Colon (tissue), 2 donors: ENCODE data around the gene EXD3.

Experiments
- FAIRE-seq: peaks from 2 replicates; lab custom pipeline; 2012; peaks lifted over from hg19 to GRCh38; lab: Jason Lieb, UNC
- donor health status: control.
- donor health status: control.

The EXD3 gene

DNA sequence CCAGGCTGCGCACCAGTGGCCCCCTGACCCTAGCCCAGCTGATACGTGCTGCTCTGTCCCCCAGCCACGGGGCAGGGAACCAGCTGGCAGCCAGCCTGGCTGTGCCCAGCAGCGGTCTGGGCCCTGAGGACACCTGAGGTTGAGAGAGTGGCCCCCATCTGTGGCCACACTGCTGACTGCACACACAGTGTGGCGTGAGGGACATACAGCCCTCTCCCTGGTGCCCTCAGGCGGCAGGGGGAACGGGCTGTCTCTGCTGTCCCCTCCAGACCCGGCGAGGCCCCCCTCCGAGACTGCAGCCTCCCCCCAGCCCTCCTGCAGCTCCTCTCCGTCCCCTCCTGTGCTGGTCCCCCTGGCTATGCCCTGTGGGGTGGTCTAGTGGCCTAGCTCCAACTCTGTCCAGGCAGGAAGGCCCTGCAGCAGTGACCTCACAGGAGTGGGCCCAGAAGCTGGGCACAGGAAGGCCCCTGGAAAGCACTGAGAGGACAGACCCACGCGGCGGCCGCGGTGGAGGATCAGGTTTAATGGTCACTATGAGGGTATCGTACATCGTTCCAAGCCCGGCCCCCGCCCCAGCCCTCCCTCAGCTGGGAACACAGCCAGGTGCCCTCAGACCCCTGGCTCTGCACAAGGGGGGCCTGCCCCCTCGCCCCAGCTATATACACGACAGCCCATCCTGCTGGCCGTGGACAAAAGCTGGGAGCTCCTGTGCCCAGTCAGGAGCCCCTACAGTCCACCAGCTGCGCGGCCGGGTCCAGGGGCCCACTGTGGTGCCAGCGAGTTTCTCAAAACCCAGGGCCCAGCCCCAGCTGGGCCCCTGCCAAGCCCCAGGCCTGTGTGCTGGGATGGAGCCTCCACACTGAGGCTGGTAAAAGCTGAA, 25.0 kb upstream of the EXD3 start:
- FAIRE-seq, result no peak

DNA sequence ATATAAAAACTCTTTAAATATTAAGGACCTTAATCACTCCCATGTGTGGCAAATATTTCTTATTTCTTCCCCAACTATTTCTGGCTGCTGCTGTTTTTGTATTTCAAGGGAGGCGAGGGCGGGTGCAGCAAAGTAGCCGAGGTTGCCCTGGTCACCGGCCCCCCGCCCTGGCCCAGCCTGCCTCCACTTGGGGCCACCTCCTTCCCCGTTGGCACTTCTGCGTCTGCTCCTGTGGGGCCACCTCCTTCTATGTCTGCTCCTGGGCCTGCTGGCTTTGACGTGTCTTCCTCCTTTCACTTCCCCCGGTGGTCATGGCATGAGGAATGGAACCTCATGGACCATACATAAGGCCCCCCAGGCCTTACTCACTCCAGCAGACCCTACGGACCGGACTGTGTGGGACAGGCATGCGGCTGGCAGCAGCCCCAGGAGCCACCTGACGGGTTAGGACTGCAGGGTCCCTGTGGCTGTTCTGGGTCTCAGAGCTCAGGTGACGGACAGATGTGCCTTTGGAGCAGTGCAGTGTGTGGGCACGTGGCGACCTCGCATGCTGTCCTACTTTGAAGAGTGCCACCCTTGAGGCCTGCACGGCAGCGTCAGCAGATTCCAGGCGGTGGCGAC, 24.0 kb upstream of the EXD3 start:
- no peak for FAIRE-seq

DNA sequence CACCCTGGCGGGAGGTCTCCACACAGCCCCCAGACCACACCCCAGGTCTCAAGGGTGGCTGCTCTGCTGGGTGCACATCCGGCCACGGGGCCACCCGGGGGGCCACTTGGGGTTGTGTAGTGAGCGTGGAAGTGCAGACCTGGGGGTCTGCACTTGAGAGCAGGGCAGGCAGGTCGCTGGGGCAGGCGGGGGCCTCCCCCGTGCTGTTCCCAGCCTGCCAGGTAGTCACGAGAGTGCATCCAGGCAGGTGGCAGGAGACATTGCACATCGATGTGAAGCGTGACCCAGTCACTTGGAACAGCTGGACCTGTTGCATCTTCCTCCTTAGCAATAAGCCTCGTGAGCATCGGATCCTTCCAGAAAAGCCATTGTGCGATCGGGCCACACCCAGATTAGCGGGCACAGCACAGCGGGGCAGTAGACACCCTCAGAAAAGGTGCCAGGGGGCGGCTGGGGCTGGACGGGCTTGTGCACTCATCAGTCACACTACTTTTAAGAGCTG, 23.0 kb upstream of the EXD3 start:
- FAIRE-seq, result no peak

DNA sequence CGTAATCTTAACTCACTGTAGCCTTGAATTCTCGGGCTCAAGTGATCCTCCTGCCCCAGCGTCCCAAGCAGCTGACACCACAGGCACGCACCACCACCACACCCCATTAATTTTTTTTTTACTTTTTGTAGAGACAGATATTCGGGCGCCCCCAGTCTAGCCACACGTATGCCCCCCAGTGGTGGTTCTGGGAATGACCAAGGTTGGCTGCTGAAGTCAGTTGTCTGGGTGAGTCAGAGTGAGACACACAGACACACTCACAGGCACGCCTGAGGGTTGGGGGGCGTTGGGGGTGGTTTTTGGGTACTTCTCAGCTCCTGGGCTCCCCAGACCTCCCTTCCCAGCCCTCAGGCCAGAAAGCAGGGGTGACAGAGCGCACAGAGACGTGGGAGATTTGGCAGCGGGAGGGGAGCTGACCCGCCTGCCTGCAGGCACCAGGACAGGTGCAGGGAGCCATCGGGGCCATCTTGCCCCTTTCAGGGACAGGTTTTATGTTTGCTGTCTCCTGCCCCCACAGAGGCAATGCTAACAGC, 22.4 kb upstream of the EXD3 start:
- no peak for FAIRE-seq

DNA sequence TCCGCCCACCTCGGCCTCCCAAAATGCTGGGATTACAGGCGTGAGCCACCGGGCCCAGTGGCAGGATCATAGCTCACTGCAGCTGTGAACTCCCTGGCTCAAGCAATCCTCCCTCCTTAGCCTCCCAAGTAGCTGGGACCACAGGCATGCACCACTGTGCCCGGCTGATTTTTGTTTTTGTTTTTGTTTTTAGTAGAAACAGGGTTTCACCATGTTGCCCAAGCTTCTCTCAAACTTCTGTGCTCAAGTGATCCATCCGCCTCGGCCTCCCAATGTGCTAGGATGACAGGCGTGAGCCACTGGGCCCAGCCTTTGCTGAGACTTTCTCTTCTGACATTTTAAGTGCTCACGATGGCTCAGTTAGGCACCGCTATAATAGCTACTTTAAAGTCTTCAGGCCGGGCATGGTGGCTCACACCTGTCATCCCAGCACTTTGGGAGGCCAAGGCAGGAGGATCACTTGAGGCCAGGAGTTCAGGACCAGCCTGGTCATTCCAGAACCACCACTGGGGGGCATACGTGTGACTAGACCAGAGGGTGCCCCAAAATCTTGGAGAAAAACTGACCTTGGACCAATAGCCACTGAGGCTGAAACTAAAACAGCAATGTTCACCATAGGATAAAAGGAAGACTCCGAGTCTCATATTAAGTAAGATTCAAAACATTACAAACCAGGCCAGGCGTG, 21.3 kb upstream of the EXD3 start:
- FAIRE-seq, result no peak

DNA sequence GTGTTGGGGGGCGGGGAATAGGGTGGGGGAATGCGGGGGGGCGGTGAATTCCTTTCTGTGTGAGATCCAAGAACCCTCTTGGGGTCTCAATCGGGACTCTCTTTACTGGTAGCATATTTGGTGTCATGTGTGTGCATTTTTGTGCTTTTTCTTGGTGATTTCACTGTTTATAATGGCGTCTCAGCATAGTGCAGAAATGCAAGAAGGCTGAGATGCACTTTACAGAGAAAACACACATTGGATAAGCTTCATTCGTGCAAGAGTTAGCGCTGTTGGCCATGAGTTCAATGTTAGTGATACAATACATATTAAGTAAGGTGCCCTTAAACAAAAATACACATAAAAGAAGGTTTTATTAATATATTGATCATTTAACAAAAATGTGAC, 19.0 kb upstream of the EXD3 start:
- FAIRE-seq, result no peak

DNA sequence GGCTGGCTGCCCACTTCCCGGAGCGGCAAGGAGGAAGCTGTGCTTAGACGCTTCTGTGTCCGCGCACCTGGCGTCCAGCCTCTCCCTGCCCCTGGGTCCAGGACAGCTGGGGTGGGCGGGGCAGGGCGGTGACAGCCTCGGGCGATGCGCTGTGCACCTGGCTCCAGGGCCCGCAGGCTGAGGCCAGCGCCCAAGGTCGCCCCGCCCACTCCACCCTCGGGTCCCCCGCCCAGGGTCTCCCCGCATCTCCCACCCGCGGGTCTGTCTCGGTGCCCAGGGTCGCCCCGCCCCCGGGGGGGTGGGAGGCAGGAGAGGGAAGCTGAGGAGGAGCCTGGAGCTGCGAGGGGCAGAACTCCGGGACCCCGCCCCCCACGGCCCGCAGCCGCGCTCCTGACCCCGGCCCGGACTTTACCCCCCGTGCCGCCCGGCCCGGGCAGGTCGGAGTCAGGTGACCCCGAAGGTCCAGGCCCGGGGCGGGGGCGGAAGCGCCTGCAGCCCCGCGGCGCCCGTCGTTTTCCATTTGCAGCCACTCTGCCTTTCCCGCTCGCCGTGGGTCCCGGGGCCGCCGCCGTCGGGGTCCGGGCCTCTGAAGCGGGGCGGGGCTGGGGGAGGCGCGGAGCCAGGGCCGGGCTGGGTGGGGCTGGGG, 18.4 kb upstream of the EXD3 start, which contains the start of gene ENTPD8:
TSS of gene ENTPD8 (minus strand) at position 69 of the 646 bp plus-strand sequence. CDS start 3,072 bp downstream, outside the sequence.
- FAIRE-seq, result no peak

DNA sequence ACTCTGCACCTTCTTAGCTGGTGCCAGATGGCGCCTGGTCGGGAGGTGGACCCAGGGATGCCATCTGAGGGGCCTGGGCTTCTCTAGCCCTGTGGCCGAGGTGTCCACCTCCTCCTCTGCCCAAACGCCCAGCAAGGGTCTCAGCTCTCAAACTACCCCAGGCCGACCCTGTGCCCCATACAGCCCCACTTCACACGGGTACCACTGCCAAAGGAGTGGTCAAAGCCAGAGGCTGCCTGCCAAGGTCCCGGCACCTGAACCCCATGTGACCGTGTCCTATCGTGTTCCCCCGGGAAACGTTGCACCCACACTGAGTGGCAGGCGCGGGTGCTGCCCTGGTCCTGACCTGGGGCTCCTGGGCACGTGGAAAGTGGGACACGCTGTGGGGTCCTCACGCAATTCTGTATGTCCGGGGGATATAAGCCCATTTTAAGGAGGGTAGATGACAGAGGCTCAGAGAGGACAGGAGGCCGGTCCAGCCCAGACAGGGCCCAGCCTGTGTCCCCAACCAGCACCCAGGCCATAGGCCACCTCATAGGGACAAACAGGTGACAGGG, 16.3 kb upstream of the EXD3 start:
- no peak for FAIRE-seq

DNA sequence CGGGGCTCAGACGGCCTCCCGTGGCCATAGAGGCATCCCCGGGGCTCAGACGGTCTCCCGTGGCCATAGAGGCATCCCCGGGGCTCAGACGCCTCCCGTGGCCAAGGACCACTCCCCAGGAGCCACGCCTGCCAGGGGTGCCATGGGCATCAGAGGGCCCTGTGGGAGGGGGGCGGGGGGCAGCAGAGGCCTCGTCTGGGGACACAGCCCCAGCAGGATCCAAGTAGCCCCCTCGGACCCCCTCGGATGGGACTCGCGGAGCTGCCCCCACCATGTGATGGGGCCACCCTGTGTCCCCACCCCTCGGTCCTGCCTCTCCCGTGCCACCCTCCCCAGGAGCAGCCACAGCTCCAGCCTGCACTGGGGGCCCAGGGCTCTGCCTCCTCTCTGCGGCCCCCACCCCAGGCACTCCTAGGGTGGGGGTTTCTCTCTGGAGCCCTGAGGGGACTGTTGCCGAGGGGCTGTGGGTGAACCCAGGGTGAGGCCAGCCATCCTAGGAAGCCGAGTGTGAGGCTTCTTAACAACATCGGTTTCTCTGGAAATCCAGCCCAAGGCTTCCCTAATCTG, 15.7 kb upstream of the EXD3 start:
- FAIRE-seq, result no peak

DNA sequence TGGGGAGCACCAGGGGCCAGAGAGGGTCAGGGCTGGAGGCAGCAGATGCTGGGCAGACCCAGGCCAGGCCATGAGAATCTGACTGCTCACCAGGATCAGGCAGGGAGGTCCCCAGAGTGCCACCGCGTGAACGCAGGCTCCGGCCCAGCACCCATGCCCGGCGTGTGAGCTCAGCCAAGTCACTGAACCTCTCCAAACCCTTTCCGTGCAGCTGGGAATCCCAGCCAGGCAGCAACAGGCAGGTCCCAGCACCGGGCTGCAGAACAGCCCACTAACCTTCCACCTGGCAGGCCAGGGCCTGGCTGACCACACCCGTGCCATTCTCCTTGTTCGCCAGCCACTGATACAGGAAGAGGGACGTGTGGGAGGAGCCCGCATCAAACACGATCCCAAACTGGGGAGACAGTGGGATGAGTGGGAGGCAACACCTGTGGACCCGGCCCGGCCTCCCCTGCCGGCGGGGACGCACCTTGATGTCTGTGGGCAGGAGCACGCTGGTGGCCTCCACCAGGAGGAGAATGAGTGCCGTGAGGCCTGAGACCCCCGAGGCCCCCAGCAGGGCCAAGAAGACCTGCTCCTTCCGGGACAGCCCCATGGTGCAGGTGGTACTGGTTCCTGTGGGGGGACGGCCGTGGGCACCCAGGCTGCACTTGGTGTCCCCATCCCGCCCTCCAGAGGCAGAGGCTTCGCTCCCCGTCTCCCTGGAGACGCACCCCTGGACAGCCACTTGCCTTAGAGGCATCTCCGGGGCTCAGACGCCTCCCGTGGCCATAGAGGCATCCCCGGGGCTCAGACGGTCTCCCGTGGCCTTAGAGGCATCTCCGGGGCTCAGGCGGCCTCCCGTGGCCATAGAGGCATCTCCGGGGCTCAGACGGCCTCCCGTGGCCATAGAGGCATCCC, 15.0 kb upstream of the EXD3 start:
- no peak for FAIRE-seq

DNA sequence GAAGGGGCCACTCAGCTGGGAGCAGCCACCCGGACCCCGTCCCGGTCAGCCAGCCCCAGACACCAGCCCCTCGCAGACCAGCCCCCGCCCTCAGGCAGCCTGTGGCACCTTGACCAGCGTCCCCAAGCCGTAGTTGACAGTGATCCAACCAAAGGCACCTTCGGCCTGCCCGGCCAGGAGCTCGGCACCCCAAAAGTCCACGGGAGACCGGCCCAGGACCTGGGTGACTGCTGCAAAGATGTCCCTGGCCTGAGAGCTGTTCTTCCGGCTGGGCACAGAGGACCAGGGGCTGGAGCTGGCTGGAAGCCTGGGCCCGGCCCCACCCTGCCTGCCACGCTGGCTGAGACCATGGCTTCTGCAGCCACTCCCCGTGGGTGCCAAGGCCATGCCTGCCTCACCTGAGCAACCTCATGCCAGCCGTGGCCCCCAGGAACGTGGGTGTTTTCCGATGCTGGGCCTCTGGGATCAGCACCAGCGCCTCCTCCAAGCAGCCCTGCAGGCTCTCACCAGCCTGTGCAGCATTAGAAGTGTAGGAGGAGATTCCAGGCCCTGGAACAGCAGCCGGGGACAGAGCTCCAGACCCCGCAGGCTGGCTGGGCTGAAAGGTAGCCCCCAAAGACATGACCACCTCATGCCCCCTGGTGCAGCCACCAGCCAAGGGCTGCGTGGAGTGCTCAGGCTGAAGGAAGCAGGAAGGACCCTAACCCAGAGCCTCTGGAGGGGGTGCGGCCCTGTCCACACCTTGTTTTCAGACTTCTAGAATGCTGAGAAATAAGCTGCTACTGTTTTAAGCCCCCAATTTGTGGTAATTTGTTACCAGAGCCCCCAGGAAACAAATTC, 14.0 kb upstream of the EXD3 start:
- no peak for FAIRE-seq

DNA sequence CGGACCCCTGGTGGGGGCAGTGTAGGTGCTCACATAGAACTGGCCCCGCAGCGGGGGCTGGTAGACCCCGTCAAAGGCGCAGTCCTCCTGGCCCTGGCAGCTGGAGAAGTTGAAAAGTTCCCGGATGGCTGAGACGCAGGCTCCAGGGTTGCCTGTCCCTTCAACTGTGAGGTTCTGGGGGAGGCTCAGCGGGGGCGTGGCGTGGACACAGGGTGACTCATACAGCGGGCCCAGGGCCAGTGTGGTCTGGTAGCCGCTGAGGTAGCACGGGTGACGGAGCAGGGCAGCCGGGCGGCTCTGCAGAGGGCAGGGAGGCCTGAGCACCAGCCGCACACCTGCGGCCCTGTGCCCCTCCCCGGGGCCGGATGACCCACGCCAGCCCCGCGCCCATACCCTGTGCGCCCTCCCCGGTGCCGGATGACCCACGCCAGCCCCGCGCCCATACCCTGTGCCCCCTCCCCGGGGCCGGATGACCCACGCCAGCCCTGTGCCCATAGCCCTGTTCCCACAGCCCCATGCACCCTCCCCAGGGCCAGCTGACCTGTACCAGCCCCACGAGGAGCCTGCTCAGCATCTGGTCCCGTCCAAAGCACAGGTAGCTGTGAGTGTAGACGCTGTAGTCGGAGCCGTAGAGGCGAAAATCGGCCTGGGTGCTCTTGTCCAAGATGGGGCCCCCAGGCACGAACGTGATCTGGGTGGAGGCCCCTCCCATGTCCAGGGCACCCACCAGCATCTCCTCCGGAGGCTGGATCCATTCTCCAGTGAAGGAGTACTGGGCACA, 13.2 kb upstream of the EXD3 start:
- FAIRE-seq, result no peak

DNA sequence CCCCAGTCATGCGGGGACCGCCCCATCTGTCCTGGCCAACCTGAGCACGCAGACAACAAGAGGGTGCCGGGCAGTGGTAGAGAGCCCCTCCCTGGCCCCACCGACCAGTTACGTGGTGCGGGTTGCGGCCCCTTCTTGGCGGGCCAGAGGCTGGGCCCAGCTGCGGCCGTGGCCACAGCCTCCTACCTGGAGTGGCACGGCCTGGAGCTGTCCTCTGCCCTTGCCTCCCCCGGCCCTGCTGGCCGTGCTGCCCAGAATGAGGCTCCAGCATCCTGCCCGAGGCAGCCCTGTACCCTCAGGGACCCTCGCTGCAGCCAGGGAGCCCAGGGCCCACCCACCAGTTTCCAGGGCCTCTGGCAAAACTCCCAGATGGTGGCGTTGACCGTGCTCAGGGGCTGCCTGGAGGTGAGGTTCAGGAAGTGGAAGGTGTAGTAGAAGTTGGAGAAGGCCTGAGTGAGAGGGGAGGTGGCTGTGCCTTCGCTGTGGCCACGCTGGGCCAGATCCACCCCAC, 12.5 kb upstream of the EXD3 start:
- no peak for FAIRE-seq

DNA sequence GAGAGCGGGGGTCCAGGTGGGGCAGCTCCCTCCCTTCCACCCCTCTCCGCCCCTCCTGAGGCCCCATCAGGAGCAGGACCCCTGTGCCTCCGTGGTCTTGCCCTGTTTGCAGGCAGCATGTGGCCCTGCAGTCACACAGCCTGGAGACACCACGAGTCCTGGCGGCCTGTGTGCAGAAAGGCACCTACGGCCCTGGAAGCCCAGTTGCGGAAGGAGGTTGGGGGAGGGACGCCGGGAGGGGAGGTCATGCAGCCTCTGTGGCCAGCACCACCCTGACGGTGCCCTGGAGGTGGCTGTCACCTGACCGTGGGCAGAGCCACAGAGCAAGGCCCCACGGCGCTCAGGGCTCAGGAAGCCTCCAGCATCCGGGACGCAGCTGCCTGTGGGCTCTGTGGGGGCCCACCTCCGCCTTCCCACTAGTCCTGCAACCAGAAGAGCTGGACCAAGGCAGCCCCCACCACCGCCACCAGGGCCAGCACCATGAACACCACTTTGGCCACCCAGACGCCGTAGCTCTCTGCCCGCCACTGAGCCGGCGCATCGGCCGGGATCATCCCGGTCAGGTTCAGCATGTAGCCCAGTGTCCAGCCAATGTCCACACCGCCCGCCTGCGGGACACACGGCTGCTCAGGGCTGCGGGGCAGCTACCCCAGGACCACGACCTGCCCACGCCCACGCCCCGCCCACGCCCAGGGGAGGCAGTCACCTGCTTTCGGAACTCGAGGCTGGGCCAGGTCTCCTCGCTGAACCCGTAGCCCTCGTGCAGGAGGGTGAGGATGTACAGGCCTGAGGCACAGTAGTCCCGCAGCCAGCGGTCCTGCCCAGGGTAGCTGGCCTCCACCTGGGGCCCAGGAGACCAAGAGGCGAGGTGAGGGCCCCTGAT, 11.8 kb upstream of the EXD3 start:
- FAIRE-seq, result no peak

DNA sequence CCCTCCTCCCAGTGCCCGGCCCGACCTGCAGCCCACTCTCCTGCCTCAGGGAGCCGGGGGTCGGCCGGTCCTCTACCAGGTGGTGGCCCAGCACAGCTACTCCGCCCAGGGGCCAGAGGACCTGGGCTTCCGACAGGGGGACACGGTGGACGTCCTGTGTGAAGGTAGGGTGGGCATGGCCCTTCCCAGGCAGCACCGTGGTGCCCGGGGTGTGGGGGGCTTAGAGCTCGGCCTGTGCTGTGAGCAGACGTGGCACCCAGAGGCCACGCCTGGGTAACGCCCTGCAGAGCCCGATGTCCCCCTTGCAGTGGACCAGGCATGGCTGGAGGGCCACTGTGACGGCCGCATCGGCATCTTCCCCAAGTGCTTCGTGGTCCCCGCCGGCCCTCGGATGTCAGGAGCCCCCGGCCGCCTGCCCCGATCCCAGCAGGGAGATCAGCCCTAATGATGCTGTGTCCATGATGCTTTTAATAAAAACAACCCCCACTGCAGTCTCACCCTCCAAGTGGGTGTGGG, 11.0 kb upstream of the EXD3 start:
- FAIRE-seq, result no peak

DNA sequence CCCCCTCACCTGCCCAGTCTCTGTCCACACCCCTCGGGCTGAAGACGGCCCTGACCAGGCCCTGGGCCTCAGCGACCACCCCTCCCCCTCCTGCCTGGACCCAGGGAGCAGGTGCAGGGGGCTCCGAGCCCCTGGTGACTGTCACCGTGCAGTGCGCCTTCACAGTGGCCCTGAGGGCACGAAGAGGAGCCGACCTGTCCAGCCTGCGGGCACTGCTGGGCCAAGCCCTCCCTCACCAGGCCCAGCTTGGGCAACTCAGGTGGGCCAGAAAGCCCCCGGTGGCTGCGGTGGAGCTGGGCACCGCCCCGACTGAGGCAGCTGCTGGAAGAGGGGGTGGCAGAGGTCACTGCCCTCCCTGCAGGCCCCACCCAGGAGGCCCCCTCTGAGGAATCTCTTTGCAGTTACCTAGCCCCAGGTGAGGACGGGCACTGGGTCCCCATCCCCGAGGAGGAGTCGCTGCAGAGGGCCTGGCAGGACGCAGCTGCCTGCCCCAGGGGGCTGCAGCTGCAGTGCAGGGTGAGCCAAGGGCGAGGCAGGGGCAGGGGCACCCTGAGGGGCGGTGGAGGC, 10.5 kb upstream of the EXD3 start:
- FAIRE-seq, result no peak
